K562 (cell line): Measurements from ENCODE around the gene OSBPL10.

ENCODE experiments used
- CTCF ChIP-seq, 3 experiments: IDR thresholded peaks in 2 of 3; conservative IDR thresholded peaks in 1 of 3; 2 replicates each; pipeline ENCODE4 v1.5.1; 2011 to 2012; ENCODE audit warnings: low read length in 3 of 3, mild to moderate bottlenecking in 3 of 3, control low read depth in 2 of 3, improper control_type of control experiment in 1 of 3, inconsistent platforms in 1 of 3, low read depth in 1 of 3, mixed read lengths in 1 of 3, moderate library complexity in 1 of 3; ENCODE audit not compliant: insufficient read depth in 2 of 3
- NFATC3 ChIP-seq: fragments of 450-650 bp; IDR thresholded peaks from 2 replicates; pipeline ENCODE4 v1.6.1; 2017; ENCODE audit warnings: mild to moderate bottlenecking
- POLR2A ChIP-seq: fragments of 450-650 bp; conservative IDR thresholded peaks from 2 replicates; pipeline ENCODE4 v1.6.1; 2016
- RFX1 ChIP-seq: fragments of 450-650 bp; IDR thresholded peaks from 2 replicates; pipeline ENCODE4 v1.6.1; 2016; ENCODE audit warnings: mild to moderate bottlenecking, moderate library complexity
- ZNF740 ChIP-seq, 3 experiments: fragments of 200-800 bp in 1 of 3; sonication (Bioruptor generic) in 1 of 3; sonication (generic) in 1 of 3; formaldehyde crosslinking in 1 of 3; IDR thresholded peaks; 2 replicates each; pipeline versions ENCODE4 v1.6.1 to v1.8.0; 2016 to 2022; ENCODE audit warnings: mild to moderate bottlenecking in 2 of 3, missing compliant biosample characterization in 2 of 3, missing genetic modification characterization in 2 of 3, missing genetic modification reagents in 1 of 3
- TF ChIP-seq, protein P1 (sequence below): IDR thresholded peaks from 2 replicates; pipeline ENCODE4 v1.6.1; 2016; ENCODE audit warnings: missing genetic modification characterization, missing compliant biosample characterization
- TF ChIP-seq, protein P2 (sequence below), 2 experiments: fragments of 450-650 bp; conservative IDR thresholded peaks; 2 replicates each; pipeline ENCODE4 v1.6.1; 2017; ENCODE audit warnings: mild to moderate bottlenecking in 2 of 2, moderate library complexity in 2 of 2

DNA sequence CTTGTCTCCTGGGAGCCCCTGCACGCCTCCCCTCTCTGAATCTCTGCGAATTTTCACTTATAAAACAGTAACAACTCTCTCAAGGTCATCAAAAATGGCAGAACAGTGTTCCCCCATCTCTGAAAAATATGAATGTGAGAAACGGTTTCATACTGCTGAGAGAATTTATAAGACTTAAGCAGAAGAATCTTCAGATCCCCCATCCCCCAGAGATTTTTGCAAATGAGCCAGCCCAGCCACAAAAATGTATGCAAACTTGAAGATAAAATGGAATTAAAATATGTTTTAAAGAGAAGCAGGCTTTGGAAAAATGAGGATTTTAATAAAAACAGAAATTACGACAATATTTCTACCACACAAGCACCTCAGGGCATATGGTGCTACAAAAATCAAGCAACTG, 275.3 kb downstream of the OSBPL10 start:
- no peak for TF ChIP-seq POLR2A
- TF ChIP-seq, protein P1, sequence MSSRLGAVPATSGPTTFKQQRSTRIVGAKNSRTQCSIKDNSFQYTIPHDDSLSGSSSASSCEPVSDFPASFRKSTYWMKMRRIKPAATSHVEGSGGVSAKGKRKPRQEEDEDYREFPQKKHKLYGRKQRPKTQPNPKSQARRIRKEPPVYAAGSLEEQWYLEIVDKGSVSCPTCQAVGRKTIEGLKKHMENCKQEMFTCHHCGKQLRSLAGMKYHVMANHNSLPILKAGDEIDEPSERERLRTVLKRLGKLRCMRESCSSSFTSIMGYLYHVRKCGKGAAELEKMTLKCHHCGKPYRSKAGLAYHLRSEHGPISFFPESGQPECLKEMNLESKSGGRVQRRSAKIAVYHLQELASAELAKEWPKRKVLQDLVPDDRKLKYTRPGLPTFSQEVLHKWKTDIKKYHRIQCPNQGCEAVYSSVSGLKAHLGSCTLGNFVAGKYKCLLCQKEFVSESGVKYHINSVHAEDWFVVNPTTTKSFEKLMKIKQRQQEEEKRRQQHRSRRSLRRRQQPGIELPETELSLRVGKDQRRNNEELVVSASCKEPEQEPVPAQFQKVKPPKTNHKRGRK (tag) = no peak
- TF ChIP-seq NFATC3 = no peak
- TF ChIP-seq RFX1 = no peak
- TF ChIP-seq CTCF (IDR thresholded peaks at IDR 0.05 in 2 of 3, conservative IDR thresholded peaks at IDR 0.05 in 1 of 3; ENCODE audit: insufficient read depth in 2 of 3, low read depth in 1 of 3, low read length in 3 of 3) = no peak
- TF ChIP-seq ZNF740 (CRISPR knock-in tag; IDR thresholded peaks at IDR 0.05) = no peak
- no peak for TF ChIP-seq ZNF740 (tag; IDR thresholded peaks at IDR 0.05)
- TF ChIP-seq, protein P2, sequence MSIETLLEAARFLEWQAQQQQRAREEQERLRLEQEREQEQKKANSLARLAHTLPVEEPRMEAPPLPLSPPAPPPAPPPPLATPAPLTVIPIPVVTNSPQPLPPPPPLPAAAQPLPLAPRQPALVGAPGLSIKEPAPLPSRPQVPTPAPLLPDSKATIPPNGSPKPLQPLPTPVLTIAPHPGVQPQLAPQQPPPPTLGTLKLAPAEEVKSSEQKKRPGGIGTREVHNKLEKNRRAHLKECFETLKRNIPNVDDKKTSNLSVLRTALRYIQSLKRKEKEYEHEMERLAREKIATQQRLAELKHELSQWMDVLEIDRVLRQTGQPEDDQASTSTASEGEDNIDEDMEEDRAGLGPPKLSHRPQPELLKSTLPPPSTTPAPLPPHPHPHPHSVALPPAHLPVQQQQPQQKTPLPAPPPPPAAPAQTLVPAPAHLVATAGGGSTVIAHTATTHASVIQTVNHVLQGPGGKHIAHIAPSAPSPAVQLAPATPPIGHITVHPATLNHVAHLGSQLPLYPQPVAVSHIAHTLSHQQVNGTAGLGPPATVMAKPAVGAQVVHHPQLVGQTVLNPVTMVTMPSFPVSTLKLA (conservative IDR thresholded peaks at IDR 0.05) = no peak
